Endodermal cell (in vitro differentiated cells): Measurements from ENCODE around the gene DCP2. TPM values are rescaled to one million over a fixed set of nuclear protein-coding genes. Genes with fewer than 3 reads are reported as not detected.

Experiments
- DNase-seq: peaks from one replicate; pipeline ENCODE4 v3.0.0-alpha.2; 2017
- H3K27ac ChIP-seq: 2 replicates; pipeline ENCODE4 v1.5.1; 2013; ENCODE audit warnings: mild to moderate bottlenecking, low read depth, low read length, moderate library complexity
- H3K27me3 ChIP-seq: 2 replicates; pipeline ENCODE4 v1.6.1; 2013; ENCODE audit warnings: mild to moderate bottlenecking, low read length, moderate library complexity; ENCODE audit not compliant: insufficient read depth, control insufficient read depth, poor library complexity, severe bottlenecking
- H3K36me3 ChIP-seq: 2 replicates; pipeline ENCODE4 v1.7.0; 2013; ENCODE audit warnings: mild to moderate bottlenecking, low read length, moderate library complexity; ENCODE audit not compliant: control insufficient read depth, insufficient read depth
- H3K4me1 ChIP-seq: one replicate; pipeline ENCODE4 v1.7.0; 2013; ENCODE audit warnings: low read length; ENCODE audit not compliant: control insufficient read depth, insufficient read depth
- H3K4me3 ChIP-seq: 2 replicates; pipeline ENCODE4 v1.5.1; 2013; ENCODE audit warnings: mild to moderate bottlenecking, low read length, moderate library complexity
- H3K9ac ChIP-seq: 2 replicates; pipeline ENCODE4 v1.6.1; 2013; ENCODE audit warnings: mild to moderate bottlenecking, low read length, moderate library complexity; ENCODE audit not compliant: poor library complexity, severe bottlenecking; ENCODE audit errors: extremely low read depth
- H3K9me3 ChIP-seq: 2 replicates; pipeline ENCODE4 v1.6.1; 2013; ENCODE audit warnings: mild to moderate bottlenecking, low read length, moderate library complexity; ENCODE audit not compliant: control insufficient read depth
- H3K27ac Mint-ChIP-seq: 2 replicates; pipeline ENCODE4 v1.8.0; 2020; ENCODE audit warnings: mixed read lengths
- H3K27me3 Mint-ChIP-seq: 2 replicates; pipeline ENCODE4 v1.8.0; 2021; ENCODE audit warnings: mild to moderate bottlenecking, mixed read lengths; ENCODE audit not compliant: insufficient read depth
- H3K36me3 Mint-ChIP-seq: 2 replicates; pipeline ENCODE4 v1.8.0; 2020; ENCODE audit warnings: low read depth, mixed read lengths
- H3K4me1 Mint-ChIP-seq: 2 replicates; pipeline ENCODE4 v1.8.0; 2020; ENCODE audit warnings: mixed read lengths
- H3K4me3 Mint-ChIP-seq: 2 replicates; pipeline ENCODE4 v1.8.0; 2020; ENCODE audit warnings: mild to moderate bottlenecking, moderate library complexity, mixed read lengths
- H3K9me3 Mint-ChIP-seq: 2 replicates; pipeline ENCODE4 v1.8.0; 2020; ENCODE audit warnings: mild to moderate bottlenecking, mixed read lengths
- WGBS, 2 experiments: methylation state at CpG; one replicate each; pipeline versions ENCODE4 v1.1.5 to v1.1.7; 2013; ENCODE audit warnings: missing lambda C conversion rate in 2 of 2, mixed read lengths in 1 of 2; ENCODE audit not compliant: insufficient coverage in 1 of 2, insufficient read length in 1 of 2; 5-methylcytosine and 5-hydroxymethylcytosine counted together
- total RNA-seq, 2 donors: library from RNA; stranded (reverse); fragmentation: NEBNext Ultra II Directional in 1 of 2; extraction: Animal tissue kit (Norgen Biotek cat#: 25700) in 1 of 2; gene quantifications; 2 replicates in 1 of 2; 3 replicates in 1 of 2; pipeline ENCODE4 v1.2.1, GENCODE V29; 2021
- TF ChIP-seq, protein P1 (sequence below): fragments of 200-600 bp; sonication (generic); conservative IDR thresholded peaks from 2 replicates; pipeline ENCODE4 v1.5.0; 2021; ENCODE audit warnings: antibody characterized with exemption, mild to moderate bottlenecking

DCP2 gene
- total RNA-seq, 2 donors from 2014 or later, result 152 to 154 TPM

DNA sequence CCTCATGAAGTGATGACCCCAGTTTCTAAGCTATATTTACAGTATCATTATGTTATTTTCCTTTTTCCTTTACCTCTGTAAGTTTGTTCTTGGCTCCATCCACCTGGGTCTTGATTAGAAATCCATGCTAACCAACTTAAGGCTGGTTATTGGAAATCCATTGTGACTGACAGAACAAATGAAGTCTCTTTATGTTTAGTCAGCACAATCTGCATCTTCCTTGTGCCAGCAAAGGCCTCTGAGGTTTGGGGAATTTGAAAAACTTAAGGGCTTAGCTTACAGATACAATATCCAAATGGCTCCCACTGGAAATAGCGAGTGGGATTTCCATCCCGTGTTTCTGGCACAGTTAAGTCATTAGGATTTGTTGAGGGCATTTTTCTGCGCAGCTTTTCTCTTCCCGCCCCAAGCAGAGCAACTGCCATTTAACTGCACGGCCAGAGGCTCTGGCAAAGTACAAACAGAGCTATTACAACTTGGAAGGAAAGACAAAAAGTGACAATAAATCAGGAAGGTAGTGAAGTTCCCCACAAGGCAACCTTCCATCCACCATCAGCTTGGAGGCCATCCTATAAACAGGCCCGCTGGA is 64.2 kb downstream of the DCP2 start:
- DNase-seq, result peak; percentile 12
- no peaks in the 10 kb centered on the region for H3K27me3 Mint-ChIP-seq
- H3K36me3 ChIP-seq, result peaks cover 94% of the 10 kb centered on the region
- H3K4me1 ChIP-seq, result no peaks in the 10 kb centered on the region
- H3K9me3 Mint-ChIP-seq, result no peaks in the 10 kb centered on the region
- peaks cover 3% of the 10 kb centered on the region for H3K4me1 Mint-ChIP-seq
- no peak overlapping the region for H3K4me3 Mint-ChIP-seq
- no peak overlapping the region for H3K4me3 ChIP-seq
- TF ChIP-seq, protein P1, sequence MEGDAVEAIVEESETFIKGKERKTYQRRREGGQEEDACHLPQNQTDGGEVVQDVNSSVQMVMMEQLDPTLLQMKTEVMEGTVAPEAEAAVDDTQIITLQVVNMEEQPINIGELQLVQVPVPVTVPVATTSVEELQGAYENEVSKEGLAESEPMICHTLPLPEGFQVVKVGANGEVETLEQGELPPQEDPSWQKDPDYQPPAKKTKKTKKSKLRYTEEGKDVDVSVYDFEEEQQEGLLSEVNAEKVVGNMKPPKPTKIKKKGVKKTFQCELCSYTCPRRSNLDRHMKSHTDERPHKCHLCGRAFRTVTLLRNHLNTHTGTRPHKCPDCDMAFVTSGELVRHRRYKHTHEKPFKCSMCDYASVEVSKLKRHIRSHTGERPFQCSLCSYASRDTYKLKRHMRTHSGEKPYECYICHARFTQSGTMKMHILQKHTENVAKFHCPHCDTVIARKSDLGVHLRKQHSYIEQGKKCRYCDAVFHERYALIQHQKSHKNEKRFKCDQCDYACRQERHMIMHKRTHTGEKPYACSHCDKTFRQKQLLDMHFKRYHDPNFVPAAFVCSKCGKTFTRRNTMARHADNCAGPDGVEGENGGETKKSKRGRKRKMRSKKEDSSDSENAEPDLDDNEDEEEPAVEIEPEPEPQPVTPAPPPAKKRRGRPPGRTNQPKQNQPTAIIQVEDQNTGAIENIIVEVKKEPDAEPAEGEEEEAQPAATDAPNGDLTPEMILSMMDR, result no peak
- H3K9me3 ChIP-seq, result no peaks in the 10 kb centered on the region
- no peak overlapping the region for H3K27ac ChIP-seq
- 92 to 95% methylated on average over 5 to 6 of the region's 6 CpGs for WGBS, 2 experiments
- no peaks in the 10 kb centered on the region for H3K27me3 ChIP-seq
- peaks cover 84% of the 10 kb centered on the region for H3K36me3 Mint-ChIP-seq
- H3K27ac Mint-ChIP-seq, result no peak overlapping the region
- no peak overlapping the region for H3K9ac ChIP-seq

DNA sequence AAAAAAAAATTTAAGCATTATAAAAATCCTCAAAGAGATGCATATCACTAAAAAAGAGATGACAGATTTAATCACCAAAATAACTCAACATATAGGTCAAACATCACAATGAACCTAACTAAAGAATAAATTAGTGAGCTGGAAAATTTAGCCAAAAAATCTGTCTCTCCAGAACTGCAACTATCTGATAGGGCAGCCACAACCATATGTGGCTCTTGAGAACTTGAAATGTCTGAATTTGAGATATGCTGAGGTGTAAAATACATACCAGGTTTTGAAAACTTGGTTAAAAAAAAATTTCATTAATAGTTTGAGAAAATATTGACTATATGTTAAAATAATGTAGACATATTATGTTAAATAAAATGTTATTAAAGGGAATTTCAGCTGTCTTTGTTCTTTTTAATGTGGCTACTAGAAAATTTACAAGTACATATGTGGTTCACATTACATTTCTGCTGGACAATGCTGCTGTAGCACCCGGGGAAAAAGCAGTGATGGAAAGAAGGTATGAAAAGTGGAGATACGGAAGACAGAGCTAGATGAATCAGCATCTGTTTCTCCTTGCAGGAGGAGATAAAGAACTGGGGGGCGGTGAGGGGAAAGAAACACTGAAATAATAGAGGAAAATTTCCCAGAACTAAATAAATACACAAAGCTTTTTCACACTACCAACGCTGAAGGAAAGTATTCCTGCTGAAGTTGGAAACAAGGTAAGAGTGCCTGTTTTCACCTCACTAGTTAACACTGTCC is 66.1 kb downstream of the DCP2 start:
- no peaks in the 10 kb centered on the region for H3K27me3 Mint-ChIP-seq
- no peak overlapping the region for H3K4me3 Mint-ChIP-seq
- WGBS, 2 experiments, result 98 to 100% methylated on average over 1 to 3 of the region's 4 CpGs
- Histone ChIP-seq H3K4me1 (no peaks in the 10 kb centered on the region), H3K27me3 (no peaks in the 10 kb centered on the region), H3K27ac (no peak overlapping the region), H3K4me3 (no peak overlapping the region), H3K36me3 (peaks cover 94% of the 10 kb centered on the region), H3K9ac (no peak overlapping the region), H3K9me3 (no peaks in the 10 kb centered on the region)
- peak; percentile 20 for DNase-seq
- TF ChIP-seq, protein P1, result no peak
- H3K9me3 Mint-ChIP-seq, result no peaks in the 10 kb centered on the region
- H3K36me3 Mint-ChIP-seq, result peaks cover 85% of the 10 kb centered on the region
- H3K27ac Mint-ChIP-seq, result peak overlapping the region; percentile 72
- H3K4me1 Mint-ChIP-seq, result no peaks in the 10 kb centered on the region

DNA sequence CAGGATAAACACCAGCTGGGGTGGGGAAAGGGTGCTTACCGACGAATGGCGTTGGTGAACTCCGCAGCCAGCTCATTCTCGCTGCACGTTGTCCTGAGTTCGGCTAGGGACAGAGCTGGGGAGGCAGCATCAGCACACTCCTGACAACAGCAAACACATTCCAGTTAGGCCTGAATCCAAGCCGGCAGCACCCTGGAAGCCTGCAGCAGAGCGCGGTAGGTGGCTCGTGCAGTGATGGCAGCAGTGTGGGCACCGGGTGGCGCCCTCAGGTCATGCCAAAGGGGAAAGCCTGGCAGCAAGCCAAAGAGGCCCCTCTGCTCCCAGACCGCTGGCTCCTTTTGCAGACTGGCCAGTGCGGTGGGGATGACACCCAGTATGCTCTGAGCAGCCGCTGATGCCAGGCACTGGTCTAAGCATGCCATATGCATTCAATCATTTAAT is 66.9 kb downstream of the DCP2 start:
- peak; percentile 87 for DNase-seq
- Histone ChIP-seq H3K4me1 (no peaks in the 10 kb centered on the region), H3K27ac (no peak overlapping the region), H3K9me3 (no peaks in the 10 kb centered on the region), H3K36me3 (peaks cover 94% of the 10 kb centered on the region), H3K27me3 (no peaks in the 10 kb centered on the region), H3K4me3 (no peak overlapping the region), H3K9ac (no peak overlapping the region)
- WGBS, 2 experiments, result 92 to 93% methylated on average over 11 to 16 of the region's 16 CpGs
- no peak overlapping the region for H3K4me3 Mint-ChIP-seq
- no peaks in the 10 kb centered on the region for H3K27me3 Mint-ChIP-seq
- TF ChIP-seq, protein P1, result peak; percentile 59
- H3K27ac Mint-ChIP-seq, result peak overlapping the region; percentile 72
- H3K36me3 Mint-ChIP-seq, result peaks cover 85% of the 10 kb centered on the region
- no peaks in the 10 kb centered on the region for H3K9me3 Mint-ChIP-seq
- no peaks in the 10 kb centered on the region for H3K4me1 Mint-ChIP-seq
